ENCODE measurements around the gene MYPOP. TPM values are rescaled to one million over a fixed set of nuclear protein-coding genes. Genes with fewer than 3 reads are reported as not detected.

Gene MYPOP
- total and polyA plus RNA-seq, 2 donors (not counting 3 experiments of a cell fraction or from before 2014, with no cell fraction given): 3.9 to 9.0 TPM

GRCh38 chr19:45883586-45883880, 18.9 kb downstream of the MYPOP start:
- no peaks in the 10 kb centered on the region for H3K9me3 ChIP-seq (replicated peaks; ENCODE audit: control insufficient read depth, insufficient read depth, low read length)
- H3K27ac ChIP-seq (ENCODE audit: insufficient read depth, low read depth, low read length): no peak overlapping the region
- H4K20me1 ChIP-seq (replicated peaks; ENCODE audit: control insufficient read depth, extremely low read depth, insufficient read depth, low read length): no peaks in the 10 kb centered on the region
- H3K27me3 ChIP-seq (ENCODE audit: control insufficient read depth in 2 of 2, insufficient read depth in 2 of 2, low read length in 2 of 2): no peaks in the 10 kb centered on the region
- TF ChIP-seq CTCF (IDR thresholded peaks at IDR 0.05; ENCODE audit: extremely low read depth in 1 of 2, insufficient read depth in 1 of 2, low read depth in 1 of 2, low read length in 2 of 2) (no peak), JUN (IDR thresholded peaks at IDR 0.05; ENCODE audit: borderline replicate concordance, insufficient read depth, insufficient read length, low read depth) (no peak), MYC (IDR thresholded peaks at IDR 0.05; ENCODE audit: low read depth, low read length) (no peak), GATA2 (IDR thresholded peaks at IDR 0.05; ENCODE audit: insufficient read depth, insufficient read length, low read depth, low read length) (no peak), POLR2AphosphoS5 (IDR thresholded peaks at IDR 0.05; ENCODE audit: insufficient read depth, low read depth, low read length) (no peak), POLR2A (IDR thresholded peaks at IDR 0.05; ENCODE audit: low read depth, low read length) (no peak), FOS (IDR thresholded peaks at IDR 0.05; ENCODE audit: borderline replicate concordance, insufficient read depth, low read length) (no peak), MAX (IDR thresholded peaks at IDR 0.05; ENCODE audit: insufficient read depth, insufficient read length) (no peak), EZH2 (IDR thresholded peaks at IDR 0.05; ENCODE audit: borderline replicate concordance, low read depth, low read length, severe bottlenecking) (no peak)
- H3K79me2 ChIP-seq (ENCODE audit: control insufficient read depth, insufficient read depth, low read length): peaks cover 3% of the 10 kb centered on the region
- H3K9me1 ChIP-seq (replicated peaks; ENCODE audit: control insufficient read depth, extremely low read depth, insufficient read depth, low read length): no peaks in the 10 kb centered on the region
- FAIRE-seq: no peak
- BruUV-seq (replicated peaks): no TSS peak
- no peak overlapping the region for H3K4me3 ChIP-seq (replicated peaks in 1 of 3; ENCODE audit: insufficient read depth in 1 of 3, low read depth in 1 of 3, low read length in 3 of 3)
- POLR2A ChIA-PET: no interaction called here
- no peaks in the 10 kb centered on the region for H3K36me3 ChIP-seq (ENCODE audit: control insufficient read depth in 2 of 2, extremely low read depth in 1 of 2, insufficient read depth in 2 of 2, low read length in 2 of 2)
- H2AFZ ChIP-seq (ENCODE audit: low read depth, low read length): no peak overlapping the region
- intact Hi-C loops (cut with micrococcal nuclease): loop anchor here (1.0 kb wide), 3 partner anchors 20 to 132 kb away; partner anchors contain the start of gene SYMPK
- H3K4me2 ChIP-seq (ENCODE audit: insufficient read depth, low read length): no peak overlapping the region
- dilution Hi-C loops (cut with MboI; ENCODE audit: extremely low pct_ligation_motif_present, low sequenced_read_pairs): no loop called here
- H3K9ac ChIP-seq (replicated peaks; ENCODE audit: extremely low read depth, insufficient read depth, low read length): no peak overlapping the region
- H3K4me1 ChIP-seq (ENCODE audit: control insufficient read depth, extremely low read depth, insufficient read depth, low read length): peaks cover 10% of the 10 kb centered on the region
- DNase-seq (ENCODE audit: low read depth, low spot score): no peak
- CTCF ChIA-PET: interaction anchor here (1.0 kb wide), 1 partner anchor 13 kb away, joined by 4 read pairs; no protein-coding TSS in a partner anchor

All from endothelial cell of umbilical vein (primary cell).